ENCODE data around the gene NAB2. TPM values are rescaled to one million over a fixed set of nuclear protein-coding genes. Genes with fewer than 3 reads are reported as not detected.

The NAB2 gene
- total and polyA plus RNA-seq, 2 donors (not counting 3 experiments of a cell fraction or from before 2014, with no cell fraction given), result 14.6 to 15.9 TPM

DNA sequence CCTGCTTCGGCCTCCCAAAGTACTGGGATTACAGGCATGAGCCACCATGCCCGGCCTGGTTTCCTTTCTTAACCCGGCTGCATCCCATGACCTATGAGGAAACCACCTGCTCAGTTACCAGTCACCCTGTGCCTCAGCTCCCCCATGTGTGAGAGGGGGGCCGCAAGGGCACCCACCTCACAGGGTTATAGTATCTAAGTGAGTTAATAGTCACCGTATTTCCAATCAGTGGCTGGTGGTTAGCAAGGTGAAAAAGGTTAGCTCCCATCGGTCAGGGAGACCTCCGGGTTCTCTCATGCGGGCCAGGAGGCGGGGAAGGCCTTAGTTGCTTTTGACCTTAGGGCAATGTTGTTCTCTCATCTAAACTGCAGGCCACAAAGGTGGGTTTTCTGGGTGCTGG is 46.0 kb downstream of the NAB2 start:
- Histone ChIP-seq H3K36me3 (ENCODE audit: control insufficient read depth in 2 of 2, extremely low read depth in 1 of 2, insufficient read depth in 2 of 2, low read length in 2 of 2) (no peaks in the 10 kb centered on the region), H3K9me1 (replicated peaks; ENCODE audit: control insufficient read depth, extremely low read depth, insufficient read depth, low read length) (no peaks in the 10 kb centered on the region), H3K9ac (replicated peaks; ENCODE audit: extremely low read depth, insufficient read depth, low read length) (no peak overlapping the region), H3K4me1 (ENCODE audit: control insufficient read depth, extremely low read depth, insufficient read depth, low read length) (no peaks in the 10 kb centered on the region), H3K4me2 (ENCODE audit: insufficient read depth, low read length) (no peak overlapping the region), H4K20me1 (replicated peaks; ENCODE audit: control insufficient read depth, extremely low read depth, insufficient read depth, low read length) (no peaks in the 10 kb centered on the region), H2AFZ (ENCODE audit: low read depth, low read length) (no peak overlapping the region), H3K4me3 (replicated peaks in 1 of 3; ENCODE audit: insufficient read depth in 1 of 3, low read depth in 1 of 3, low read length in 3 of 3) (no peak overlapping the region), H3K27me3 (ENCODE audit: control insufficient read depth in 2 of 2, insufficient read depth in 2 of 2, low read length in 2 of 2) (peaks cover 35% of the 10 kb centered on the region in 2 experiments), H3K9me3 (replicated peaks; ENCODE audit: control insufficient read depth, insufficient read depth, low read length) (no peaks in the 10 kb centered on the region), H3K27ac (ENCODE audit: insufficient read depth, low read depth, low read length) (no peak overlapping the region), H3K79me2 (ENCODE audit: control insufficient read depth, insufficient read depth, low read length) (no peaks in the 10 kb centered on the region)
- TF ChIP-seq POLR2A (IDR thresholded peaks at IDR 0.05; ENCODE audit: low read depth, low read length) (no peak), MYC (IDR thresholded peaks at IDR 0.05; ENCODE audit: low read depth, low read length) (no peak), JUN (IDR thresholded peaks at IDR 0.05; ENCODE audit: borderline replicate concordance, insufficient read depth, insufficient read length, low read depth) (no peak), GATA2 (IDR thresholded peaks at IDR 0.05; ENCODE audit: insufficient read depth, insufficient read length, low read depth, low read length) (no peak)
- intact Hi-C loops (cut with micrococcal nuclease) (no loop called here), dilution Hi-C loops (cut with MboI; ENCODE audit: extremely low pct_ligation_motif_present, low sequenced_read_pairs) (no loop called here)
- CTCF ChIA-PET, result interaction anchor here (1.2 kb wide), 1 partner anchor 41 kb away, joined by 3 read pairs; no protein-coding TSS in a partner anchor
- no peak for FAIRE-seq
- BruUV-seq (replicated peaks), result no TSS peak
- POLR2A ChIA-PET, result no interaction called here
- DNase-seq (ENCODE audit: low read depth, low spot score), result no peak

DNA sequence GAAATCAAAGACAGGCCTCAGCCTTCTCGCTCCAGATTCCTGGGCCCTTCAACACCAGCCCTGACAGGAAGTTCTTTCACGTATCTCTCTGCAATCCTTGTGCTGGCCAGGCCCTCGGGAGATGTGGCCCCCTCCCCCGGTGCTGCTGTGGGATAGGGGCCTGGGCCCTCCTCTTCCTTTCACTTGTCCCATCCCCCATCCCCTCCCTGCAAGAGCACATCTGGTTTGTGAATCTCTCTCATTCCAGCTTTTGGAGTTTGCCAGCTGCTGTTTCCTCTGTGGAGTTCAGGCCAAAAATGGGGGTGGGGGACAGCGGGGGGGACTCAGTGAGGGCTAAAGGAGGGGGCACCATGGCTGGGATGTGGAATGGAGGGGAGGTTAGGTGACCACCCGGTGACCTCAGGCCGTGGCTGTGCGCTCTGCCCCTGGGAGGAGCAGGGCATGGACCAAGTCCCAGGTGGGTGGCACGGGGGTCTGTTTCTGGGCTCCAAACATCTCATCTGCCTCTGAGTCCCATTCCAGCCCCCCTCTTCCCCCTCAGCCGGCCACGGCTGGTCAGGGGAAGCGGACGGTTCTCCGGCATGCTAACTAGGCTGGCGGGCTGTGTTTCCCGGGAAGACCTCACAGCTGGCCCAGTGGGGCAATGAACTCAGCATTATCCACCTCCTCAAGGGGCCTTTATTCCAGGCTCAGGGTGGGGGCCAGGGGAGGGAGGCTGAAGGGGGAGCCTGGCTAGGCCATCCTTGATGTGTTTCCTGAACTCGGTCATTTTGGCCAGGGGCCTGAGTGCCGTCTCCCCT is 46.8 kb downstream of the NAB2 start:
- ChIA-PET POLR2A (no interaction called here), CTCF (interaction anchor here (0.8 to 1.2 kb wide), 4 partner anchors 10 to 41 kb away, joined by 3 to 4 read pairs (median 3); no protein-coding TSS in a partner anchor)
- no peaks in the 10 kb centered on the region for H4K20me1 ChIP-seq (replicated peaks; ENCODE audit: control insufficient read depth, extremely low read depth, insufficient read depth, low read length)
- no peak overlapping the region for H3K4me2 ChIP-seq (ENCODE audit: insufficient read depth, low read length)
- peaks cover 28% of the 10 kb centered on the region in 2 experiments for H3K27me3 ChIP-seq (ENCODE audit: control insufficient read depth in 2 of 2, insufficient read depth in 2 of 2, low read length in 2 of 2)
- H3K9me1 ChIP-seq (replicated peaks; ENCODE audit: control insufficient read depth, extremely low read depth, insufficient read depth, low read length), result no peaks in the 10 kb centered on the region
- no peaks in the 10 kb centered on the region for H3K36me3 ChIP-seq (ENCODE audit: control insufficient read depth in 2 of 2, extremely low read depth in 1 of 2, insufficient read depth in 2 of 2, low read length in 2 of 2)
- intact Hi-C loops (cut with micrococcal nuclease) (no loop called here), dilution Hi-C loops (cut with MboI; ENCODE audit: extremely low pct_ligation_motif_present, low sequenced_read_pairs) (no loop called here)
- H2AFZ ChIP-seq (ENCODE audit: low read depth, low read length), result no peak overlapping the region
- H3K4me1 ChIP-seq (ENCODE audit: control insufficient read depth, extremely low read depth, insufficient read depth, low read length), result no peaks in the 10 kb centered on the region
- no peaks in the 10 kb centered on the region for H3K79me2 ChIP-seq (ENCODE audit: control insufficient read depth, insufficient read depth, low read length)
- FAIRE-seq, result no peak
- no peak overlapping the region for H3K9ac ChIP-seq (replicated peaks; ENCODE audit: extremely low read depth, insufficient read depth, low read length)
- no peaks in the 10 kb centered on the region for H3K9me3 ChIP-seq (replicated peaks; ENCODE audit: control insufficient read depth, insufficient read depth, low read length)
- H3K27ac ChIP-seq (ENCODE audit: insufficient read depth, low read depth, low read length), result no peak overlapping the region
- BruUV-seq (replicated peaks), result no TSS peak
- TF ChIP-seq POLR2A (IDR thresholded peaks at IDR 0.05; ENCODE audit: low read depth, low read length) (no peak), JUN (IDR thresholded peaks at IDR 0.05; ENCODE audit: borderline replicate concordance, insufficient read depth, insufficient read length, low read depth) (no peak)
- TF ChIP-seq, protein P1, sequence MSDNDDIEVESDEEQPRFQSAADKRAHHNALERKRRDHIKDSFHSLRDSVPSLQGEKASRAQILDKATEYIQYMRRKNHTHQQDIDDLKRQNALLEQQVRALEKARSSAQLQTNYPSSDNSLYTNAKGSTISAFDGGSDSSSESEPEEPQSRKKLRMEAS (IDR thresholded peaks at IDR 0.05; ENCODE audit: insufficient read depth, insufficient read length), result no peak
- no peak overlapping the region for H3K4me3 ChIP-seq (replicated peaks in 1 of 3; ENCODE audit: insufficient read depth in 1 of 3, low read depth in 1 of 3, low read length in 3 of 3)
- no peak for DNase-seq (ENCODE audit: low read depth, low spot score)

Measured in endothelial cell of umbilical vein (primary cell).